ENCODE measurements around the gene TCF7.

The TCF7 gene

DNA sequence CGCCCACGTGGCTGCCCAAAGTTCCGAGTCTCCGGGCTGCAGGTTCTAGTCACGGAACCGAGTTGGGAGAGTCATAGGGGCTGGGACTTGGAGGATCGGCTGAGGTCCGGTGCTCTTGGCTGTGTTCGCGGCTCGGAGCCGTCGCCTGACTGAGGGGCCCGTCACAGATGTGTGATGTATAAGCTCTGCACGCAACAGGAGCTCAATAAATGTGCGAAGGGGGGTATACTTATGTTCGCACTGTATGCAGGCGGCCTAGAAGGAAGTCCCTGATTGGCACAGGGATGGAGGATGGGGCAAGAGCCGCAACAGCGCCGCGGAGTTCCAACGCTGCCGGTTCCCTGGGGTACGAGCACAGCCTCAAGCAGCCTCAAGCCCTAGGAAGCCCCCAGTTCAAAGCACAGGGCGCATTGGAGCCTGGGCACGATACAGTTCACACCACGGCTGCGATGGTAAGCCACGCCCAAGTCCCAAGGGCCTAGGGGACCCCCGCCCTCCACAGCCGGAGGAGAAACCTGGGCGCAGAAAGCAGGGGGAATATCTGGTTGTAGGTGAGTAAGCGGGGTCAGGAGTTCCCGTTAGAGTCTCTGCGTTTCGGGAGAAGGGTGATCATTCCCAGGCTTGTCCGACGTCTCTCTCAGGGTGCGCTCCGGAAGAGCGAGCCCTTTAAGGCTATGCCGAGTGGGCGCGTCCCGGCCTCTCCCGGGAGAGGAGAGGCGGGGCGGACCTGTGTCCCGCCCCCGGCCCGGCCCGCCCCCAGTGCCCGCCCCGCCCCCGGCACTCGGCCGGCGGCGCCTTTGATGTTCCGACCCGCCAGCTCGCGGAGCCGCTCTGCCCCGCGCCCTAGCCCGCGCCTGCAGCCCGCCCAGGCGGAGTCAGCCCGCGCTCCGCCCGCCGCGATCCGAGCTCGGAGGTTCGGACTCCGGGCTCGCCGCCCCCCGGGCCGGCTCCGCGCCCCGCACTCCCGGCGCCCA, at the start of gene TCF7:
TSS of gene TCF7 (plus strand) at position 780 of the 974 bp plus-strand sequence. CDS start 226 bp downstream, outside the sequence.
- peak; percentile 56 to 71 for DNase-seq

- DNase-seq: no peak
These were observed 44.9 kb upstream of the TCF7 start for GRCh38 chr5:134069553-134069952.

GRCh38 chr5:134070725-134071613, 43.5 kb upstream of the TCF7 start:
- no peak for DNase-seq

DNA sequence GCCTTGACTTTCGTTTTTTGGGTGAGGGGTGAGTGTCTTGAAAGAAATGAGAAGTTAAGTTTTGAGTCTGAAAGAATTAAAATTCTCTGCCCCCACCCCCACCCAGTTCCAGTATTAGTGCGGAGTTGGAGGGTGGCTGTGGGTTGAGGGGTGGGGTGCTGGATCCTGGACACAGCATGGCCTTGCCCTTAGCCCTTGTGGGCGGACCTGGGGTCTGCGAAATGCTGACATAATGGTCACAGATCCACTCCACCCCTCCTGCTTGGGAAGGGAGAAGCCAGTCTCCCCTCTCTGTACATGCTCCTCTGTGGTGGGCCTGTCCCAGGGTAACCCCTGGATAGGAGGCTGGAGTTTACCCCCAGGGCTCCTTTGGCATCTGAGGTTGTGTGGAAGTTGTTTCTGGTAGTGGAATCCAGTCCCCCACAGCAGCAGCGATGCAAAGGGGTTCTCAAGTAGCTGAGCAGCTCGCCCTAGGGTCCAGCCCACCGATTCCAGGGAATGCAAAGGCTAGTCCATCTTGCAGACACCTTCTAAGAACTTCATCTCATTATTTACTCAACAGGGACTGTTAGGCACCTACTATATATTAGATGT, 42.8 kb upstream of the TCF7 start:
- DNase-seq: no peak

- DNase-seq: no peak
These were observed 41.8 kb upstream of the TCF7 start for GRCh38 chr5:134072471-134073210.

DNA sequence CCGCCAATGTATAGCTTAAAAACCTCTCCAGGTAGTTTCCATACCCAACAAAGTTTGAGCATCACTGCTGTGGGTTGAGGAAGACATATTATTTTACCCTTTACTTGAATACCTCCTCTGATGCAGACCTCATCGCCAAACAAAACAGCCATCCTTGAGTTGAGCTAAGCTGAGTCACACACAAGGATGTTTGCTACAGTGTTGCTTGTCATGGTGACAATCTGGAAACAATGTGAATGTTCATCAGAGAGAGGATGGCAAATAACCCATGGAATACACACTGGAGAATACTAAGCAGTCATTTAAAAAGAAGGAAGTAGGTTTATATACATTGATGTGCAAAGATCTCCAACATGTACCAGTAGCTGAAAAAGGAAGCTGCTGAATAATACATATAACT, 41.1 kb upstream of the TCF7 start:
- no peak for DNase-seq

- DNase-seq: no peak
These were observed 39.4 kb upstream of the TCF7 start for GRCh38 chr5:134075102-134075501.

GRCh38 chr5:134077926-134078580, 36.4 kb upstream of the TCF7 start:
- DNase-seq: no peak

DNA sequence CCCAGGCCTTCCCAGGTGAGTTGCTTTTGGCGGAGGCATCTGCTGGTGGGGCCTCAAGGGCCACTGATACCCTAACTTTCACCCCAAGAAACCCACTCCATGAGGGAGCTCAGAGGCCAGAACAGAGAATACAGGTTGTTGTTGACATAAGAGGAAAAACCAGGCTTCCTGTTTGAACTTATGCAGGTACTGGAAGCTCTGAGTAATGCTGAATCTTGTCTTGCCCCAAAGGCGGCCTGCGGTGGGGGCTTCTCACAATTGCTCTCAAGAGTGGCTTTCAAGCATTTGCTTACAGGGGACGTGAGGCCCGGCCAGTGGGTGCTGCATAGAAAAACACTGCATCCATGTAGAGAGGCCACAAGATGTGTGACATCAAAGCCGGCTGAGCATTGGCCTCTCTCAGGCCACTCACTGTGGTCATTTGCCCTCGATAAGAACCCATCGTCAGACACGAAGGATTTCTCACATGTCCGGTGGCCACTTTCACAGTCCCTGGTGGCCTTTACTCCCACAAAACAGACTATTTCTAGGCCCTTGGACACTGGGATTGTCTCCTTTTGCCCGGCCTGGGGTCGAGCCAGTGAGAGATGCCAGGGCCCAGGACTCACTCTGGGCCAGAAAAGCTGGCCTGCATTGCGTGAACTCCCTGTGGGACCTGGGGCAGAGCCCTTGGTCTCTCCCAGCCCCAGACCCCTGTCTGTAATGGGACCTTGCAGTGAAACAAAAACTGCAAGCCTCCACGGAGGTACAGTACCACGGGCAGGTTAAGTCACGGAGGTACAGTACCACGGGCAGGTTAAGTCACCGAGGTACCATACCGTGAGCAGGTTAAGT, 34.5 kb upstream of the TCF7 start:
- no peak for DNase-seq

DNA sequence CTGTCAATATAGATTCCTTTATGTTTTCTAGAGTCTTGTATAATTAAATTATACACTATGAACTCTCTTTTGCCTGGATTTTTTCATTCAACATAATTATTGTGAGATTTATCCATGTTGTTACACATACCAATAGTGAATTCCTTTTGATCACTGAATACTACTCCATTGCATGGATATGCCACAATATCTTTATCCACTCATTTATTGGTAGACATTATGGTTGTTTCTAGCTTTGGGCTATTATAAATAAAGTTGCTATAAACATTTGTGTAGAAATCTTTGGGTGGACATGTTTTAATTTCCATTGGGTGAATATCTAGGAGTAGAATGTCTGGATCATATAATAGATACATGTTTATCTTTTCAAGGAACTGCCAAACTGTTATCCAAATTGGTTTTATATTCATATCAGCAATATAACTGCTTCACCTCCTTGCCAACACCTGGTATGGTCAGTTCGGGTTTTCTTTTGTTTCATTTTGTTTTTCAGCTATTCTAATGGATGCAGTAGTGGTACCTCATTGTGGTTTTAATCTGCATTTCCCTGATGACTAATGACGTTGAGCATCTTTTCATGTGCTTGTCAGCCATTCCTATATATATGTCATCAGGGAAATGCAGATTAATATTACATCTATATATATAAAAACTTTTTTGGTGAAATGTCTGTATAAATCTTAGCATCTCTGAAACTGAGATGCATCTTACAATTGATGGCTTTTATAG, 32.1 kb upstream of the TCF7 start:
- DNase-seq: no peak

- DNase-seq: no peak
These were observed 31.0 kb upstream of the TCF7 start for GRCh38 chr5:134083517-134083916.

DNA sequence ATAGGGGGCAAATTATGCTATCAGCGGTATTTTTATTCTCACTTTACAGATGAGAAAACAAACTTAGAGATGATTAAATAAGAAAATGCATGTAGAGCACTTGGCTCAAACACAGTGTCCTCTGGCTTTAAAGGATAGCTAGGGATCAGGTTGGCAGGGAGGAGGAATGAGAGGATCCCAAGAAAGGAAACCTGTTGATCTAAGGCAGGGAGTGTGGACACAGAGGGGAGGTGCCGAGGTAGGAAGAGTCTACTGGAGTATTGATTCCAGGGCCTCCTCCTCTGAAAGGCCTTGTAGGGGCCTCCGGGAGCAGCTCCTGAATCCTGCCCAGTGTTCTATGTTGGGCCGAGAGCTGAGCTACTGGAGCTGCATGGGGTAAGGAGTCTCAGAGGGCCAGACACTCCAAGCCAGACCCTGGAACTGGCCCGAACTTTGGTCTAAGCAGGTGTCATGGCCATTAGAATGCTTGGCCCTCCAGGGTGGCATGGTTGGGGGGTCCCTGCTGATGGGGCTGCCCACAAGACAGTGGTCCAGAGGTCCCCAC, 30.4 kb upstream of the TCF7 start:
- no peak for DNase-seq

GRCh38 chr5:134084570-134084969, 29.9 kb upstream of the TCF7 start:
- no peak for DNase-seq

DNA sequence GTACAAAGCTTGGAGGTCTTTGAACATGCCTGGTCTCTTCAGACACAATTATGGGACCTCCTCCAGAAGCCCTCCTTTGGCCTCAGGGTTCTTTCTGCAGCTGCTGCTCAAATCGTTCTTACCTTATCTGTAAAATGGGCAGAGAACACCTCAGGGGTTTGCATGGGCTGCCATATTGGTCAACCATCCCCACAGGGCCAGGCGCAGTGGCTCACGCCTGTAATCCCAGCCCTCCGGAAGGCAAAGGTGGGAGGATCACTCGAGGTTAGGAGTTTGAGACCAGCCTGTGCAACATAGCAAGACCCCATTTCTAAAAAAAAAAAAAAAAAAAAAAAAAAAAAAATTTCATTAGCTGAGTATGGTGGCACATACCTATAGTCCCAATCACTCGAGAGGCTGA, 29.1 kb upstream of the TCF7 start:
- no peak for DNase-seq

GRCh38 chr5:134086225-134086942, 28.1 kb upstream of the TCF7 start:
- no peak for DNase-seq

DNA sequence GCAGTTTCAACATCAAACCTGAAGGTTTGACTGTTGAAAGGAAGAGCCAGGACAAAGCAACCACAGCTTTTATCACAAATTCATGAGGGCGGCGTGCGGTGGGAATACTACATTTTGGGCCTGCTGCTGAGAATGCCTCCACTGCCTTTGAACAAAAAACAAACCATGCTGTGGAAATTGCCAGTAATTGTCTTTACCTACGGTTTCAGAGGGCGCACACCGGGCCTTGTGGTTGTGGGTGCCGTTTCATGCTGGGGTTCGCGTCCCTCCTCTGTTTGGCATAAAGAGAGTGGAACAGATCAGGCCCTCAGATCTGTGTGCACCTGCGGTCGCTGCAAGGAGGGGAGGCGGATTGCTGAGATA, 27.6 kb upstream of the TCF7 start:
- DNase-seq: no peak

DNA sequence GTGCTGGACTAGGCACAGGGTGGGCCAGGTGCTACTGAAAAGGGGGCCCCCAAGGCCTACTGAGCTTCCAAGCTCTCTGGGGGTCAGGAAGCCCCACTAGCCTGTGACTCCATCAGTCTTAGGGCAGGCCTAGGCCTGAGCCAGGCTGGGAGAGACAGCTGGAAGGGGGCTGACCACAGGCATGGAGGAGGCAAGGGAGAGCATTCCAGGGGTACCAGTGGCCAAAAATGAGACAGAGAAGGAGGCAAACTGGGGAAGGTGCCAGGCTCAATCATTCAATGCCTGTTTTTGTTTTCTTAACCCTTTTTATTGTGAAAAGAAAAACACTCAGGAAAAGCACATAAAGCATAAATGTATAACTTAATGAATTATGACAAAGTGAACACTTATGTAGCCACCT, 26.2 kb upstream of the TCF7 start:
- no peak for DNase-seq

- no peak for DNase-seq
These were observed 25.4 kb upstream of the TCF7 start for GRCh38 chr5:134088994-134089560.

- DNase-seq: no peak
These were observed 24.0 kb upstream of the TCF7 start for GRCh38 chr5:134090522-134090921.
